ENCODE measurements around the gene CACNA2D1.

GRCh38 chr7:82141427-82141826 lies 302.1 kb downstream of the CACNA2D1 start:
- TF ChIP-seq CTCF (IDR thresholded peaks at IDR 0.05) (no peak), EZH2 (IDR thresholded peaks at IDR 0.05) (no peak), EZH2phosphoT487 (IDR thresholded peaks at IDR 0.05) (no peak)

All from neural progenitor cell (in vitro differentiated cells).